ENCODE results near the gene CDK5RAP2.
"Not testable (repeated sequence)": the region's sequence is repeated elsewhere in the genome, so short reads cannot be mapped to it uniquely, and the experiment has no call there.

Gene CDK5RAP2

DNA sequence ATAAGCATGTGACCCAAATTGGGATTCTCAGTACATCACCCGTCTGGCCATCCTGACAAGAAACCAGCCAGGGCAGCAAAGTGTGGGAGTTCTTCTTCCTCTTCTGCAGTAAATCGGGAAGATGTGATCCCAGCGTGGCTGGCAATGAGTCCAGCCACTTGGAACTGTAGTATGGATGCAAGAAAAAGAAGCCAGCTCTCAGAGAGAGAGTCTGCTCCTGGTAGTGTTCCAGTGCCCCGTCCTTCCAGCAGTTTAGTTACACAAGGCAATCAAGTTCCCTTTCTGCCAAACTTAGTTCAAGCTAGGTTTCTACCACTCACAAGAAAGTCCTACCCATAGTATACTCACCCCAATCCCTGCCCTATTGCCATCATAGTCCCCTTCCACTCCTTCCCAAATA, 65.6 kb downstream of the CDK5RAP2 start:
- no peak overlapping the region for H3K27ac Mint-ChIP-seq

DNA sequence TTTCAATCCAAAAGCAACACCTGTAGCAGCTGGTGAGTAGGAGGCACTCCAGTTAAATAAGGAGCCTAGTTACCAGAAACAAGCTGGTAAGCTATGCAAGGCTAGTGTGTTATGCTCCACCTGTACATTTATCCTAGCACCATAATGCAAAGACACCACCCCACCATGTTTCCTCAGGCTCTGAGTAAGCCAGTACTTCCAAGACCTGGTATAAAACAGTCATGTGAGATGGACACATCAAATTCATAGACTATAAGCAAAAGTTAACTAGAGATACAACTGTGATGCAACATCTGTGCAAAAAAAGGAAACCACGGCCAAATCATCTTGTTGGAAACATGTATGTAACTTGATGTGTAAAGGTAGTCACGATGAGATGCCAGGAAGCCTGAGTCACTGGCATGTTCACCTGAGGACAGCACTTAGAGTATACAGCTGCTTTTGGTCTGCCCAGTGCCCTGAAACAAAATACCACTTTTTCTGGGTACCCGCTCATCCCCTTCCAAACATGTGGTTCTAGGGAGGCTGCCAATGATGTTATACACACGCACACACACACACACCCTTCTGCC, 66.1 kb downstream of the CDK5RAP2 start:
- H3K4me1 Mint-ChIP-seq, result no peaks in the 10 kb centered on the region
- TF ChIP-seq, protein P1, sequence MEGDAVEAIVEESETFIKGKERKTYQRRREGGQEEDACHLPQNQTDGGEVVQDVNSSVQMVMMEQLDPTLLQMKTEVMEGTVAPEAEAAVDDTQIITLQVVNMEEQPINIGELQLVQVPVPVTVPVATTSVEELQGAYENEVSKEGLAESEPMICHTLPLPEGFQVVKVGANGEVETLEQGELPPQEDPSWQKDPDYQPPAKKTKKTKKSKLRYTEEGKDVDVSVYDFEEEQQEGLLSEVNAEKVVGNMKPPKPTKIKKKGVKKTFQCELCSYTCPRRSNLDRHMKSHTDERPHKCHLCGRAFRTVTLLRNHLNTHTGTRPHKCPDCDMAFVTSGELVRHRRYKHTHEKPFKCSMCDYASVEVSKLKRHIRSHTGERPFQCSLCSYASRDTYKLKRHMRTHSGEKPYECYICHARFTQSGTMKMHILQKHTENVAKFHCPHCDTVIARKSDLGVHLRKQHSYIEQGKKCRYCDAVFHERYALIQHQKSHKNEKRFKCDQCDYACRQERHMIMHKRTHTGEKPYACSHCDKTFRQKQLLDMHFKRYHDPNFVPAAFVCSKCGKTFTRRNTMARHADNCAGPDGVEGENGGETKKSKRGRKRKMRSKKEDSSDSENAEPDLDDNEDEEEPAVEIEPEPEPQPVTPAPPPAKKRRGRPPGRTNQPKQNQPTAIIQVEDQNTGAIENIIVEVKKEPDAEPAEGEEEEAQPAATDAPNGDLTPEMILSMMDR (IDR thresholded peaks at IDR 0.05; ENCODE audit: unreplicated experiment in 3 of 3), result no peak
- H3K27me3 Mint-ChIP-seq (ENCODE audit: low read depth), result no peaks in the 10 kb centered on the region
- no peak overlapping the region for H3K4me3 Mint-ChIP-seq
- no peak overlapping the region for H3K27ac Mint-ChIP-seq
- peaks cover 15% of the 10 kb centered on the region for H3K9me3 Mint-ChIP-seq
- H3K36me3 Mint-ChIP-seq (ENCODE audit: low read depth), result peaks cover 89% of the 10 kb centered on the region

More for the DNA sequence above, 65.6 kb downstream of the CDK5RAP2 start:
- Mint-ChIP-seq H3K4me3 (no peak overlapping the region), H3K27me3 (ENCODE audit: low read depth) (no peaks in the 10 kb centered on the region), H3K36me3 (ENCODE audit: low read depth) (peaks cover 85% of the 10 kb centered on the region), H3K9me3 (peaks cover 13% of the 10 kb centered on the region), H3K4me1 (no peaks in the 10 kb centered on the region)
- TF ChIP-seq, protein P1 (IDR thresholded peaks at IDR 0.05; ENCODE audit: unreplicated experiment in 3 of 3), result no peak

DNA sequence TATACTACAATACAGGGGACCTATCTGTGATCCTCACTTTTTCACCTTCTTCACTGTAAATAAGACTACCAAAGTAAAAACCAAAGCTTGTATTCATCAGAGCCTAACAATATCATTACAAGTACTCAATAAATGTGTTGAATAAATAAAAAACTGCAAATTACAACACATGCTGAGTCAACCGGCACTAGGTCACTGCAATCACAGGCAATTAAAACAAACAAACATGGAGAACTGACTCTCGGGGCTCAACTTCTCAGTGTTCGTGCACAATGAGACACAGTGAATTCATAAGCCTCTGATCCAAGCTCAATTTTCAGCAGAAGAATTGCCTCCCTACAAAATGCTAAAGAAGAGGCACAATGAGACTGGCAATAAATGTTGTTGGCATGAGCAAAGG, 69.2 kb downstream of the CDK5RAP2 start:
- H3K36me3 Mint-ChIP-seq (ENCODE audit: low read depth), result peaks cover 91% of the 10 kb centered on the region
- H3K4me1 Mint-ChIP-seq, result no peaks in the 10 kb centered on the region
- H3K9me3 Mint-ChIP-seq, result peaks cover 33% of the 10 kb centered on the region
- H3K4me3 Mint-ChIP-seq, result no peak overlapping the region
- H3K27ac Mint-ChIP-seq, result no peak overlapping the region
- no peaks in the 10 kb centered on the region for H3K27me3 Mint-ChIP-seq (ENCODE audit: low read depth)
- TF ChIP-seq, protein P1 (IDR thresholded peaks at IDR 0.05; ENCODE audit: unreplicated experiment in 3 of 3), result no peak

DNA sequence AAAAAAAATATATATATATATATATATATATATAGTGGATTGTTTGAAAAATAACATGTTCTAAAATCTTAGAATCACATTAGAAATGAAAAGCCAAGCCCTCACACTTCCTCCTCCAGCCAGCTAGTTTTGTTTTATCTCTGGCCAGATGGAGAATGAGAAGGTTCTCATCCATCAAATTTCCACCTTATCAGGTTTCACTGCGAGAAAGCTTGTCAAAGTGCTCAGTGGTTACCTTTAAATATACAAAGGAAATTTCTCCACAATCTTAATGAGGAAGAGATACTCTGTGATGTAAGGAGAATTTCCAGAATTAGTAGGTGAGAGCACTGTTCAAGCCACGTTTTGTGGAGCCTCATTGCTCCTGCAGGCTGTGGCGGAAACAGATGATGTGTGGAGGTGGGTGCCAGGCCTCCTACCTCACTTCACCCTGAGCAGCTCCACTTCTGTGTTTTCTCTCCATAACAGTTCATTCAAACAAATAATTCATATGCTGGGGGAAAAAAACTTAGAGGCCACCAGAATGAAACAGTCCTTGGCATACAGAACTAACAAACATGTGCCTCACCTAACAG, 71.9 kb downstream of the CDK5RAP2 start:
- TF ChIP-seq, protein P1 (IDR thresholded peaks at IDR 0.05; ENCODE audit: unreplicated experiment in 3 of 3), result no peak
- Mint-ChIP-seq H3K27ac (no peak overlapping the region), H3K9me3 (peaks cover 33% of the 10 kb centered on the region), H3K36me3 (ENCODE audit: low read depth) (peaks cover 95% of the 10 kb centered on the region), H3K4me1 (no peaks in the 10 kb centered on the region), H3K4me3 (no peak overlapping the region), H3K27me3 (ENCODE audit: low read depth) (no peaks in the 10 kb centered on the region)

DNA sequence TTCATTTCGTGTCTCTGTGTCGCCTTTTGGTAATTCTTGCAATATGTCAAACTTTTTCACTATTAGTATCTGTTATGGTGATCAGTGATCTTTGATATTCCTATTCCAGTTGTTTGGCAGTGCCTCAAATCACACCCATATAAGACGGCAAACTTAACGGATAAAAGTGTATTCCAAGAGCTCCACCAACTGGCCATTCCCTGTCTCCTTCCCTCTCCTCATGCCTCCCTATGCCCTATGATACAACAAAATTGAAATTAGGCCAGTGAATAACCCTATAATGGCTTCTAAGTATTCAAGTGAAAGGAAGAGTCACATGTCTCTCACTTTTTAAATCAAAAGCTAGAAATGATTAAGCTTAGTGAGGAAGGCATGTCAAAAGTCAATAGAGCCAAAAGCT, 74.8 kb downstream of the CDK5RAP2 start:
- Mint-ChIP-seq H3K36me3 (ENCODE audit: low read depth) (peaks cover 97% of the 10 kb centered on the region), H3K4me3 (no peak overlapping the region), H3K27ac (no peak overlapping the region), H3K9me3 (peaks cover 25% of the 10 kb centered on the region), H3K4me1 (no peaks in the 10 kb centered on the region), H3K27me3 (ENCODE audit: low read depth) (no peaks in the 10 kb centered on the region)
- TF ChIP-seq, protein P1 (IDR thresholded peaks at IDR 0.05; ENCODE audit: unreplicated experiment in 3 of 3), result no peak

DNA sequence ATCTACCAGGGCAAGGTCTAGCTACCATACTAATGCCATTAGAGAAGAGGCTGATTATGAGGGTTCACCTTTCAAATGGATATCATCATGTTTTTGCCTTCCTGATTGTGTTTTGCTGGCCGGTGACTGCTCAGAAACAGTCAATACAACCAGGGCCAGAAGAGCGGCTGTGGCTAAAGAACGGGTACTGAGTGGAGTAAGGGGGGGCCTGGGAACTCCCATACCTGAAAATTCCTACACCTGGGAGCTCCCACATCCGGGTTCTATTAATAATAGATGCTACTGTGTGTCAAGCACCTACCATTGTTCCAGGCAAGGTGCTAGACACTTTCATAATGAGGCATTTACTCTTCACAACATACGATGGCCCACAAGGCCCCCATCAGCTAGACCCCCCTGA, 79.2 kb downstream of the CDK5RAP2 start:
- TF ChIP-seq, protein P1 (IDR thresholded peaks at IDR 0.05; ENCODE audit: unreplicated experiment in 3 of 3), result no peak
- Mint-ChIP-seq H3K4me3 (no peak overlapping the region), H3K27me3 (ENCODE audit: low read depth) (no peaks in the 10 kb centered on the region), H3K27ac (no peak overlapping the region), H3K9me3 (peaks cover 13% of the 10 kb centered on the region), H3K4me1 (no peaks in the 10 kb centered on the region), H3K36me3 (ENCODE audit: low read depth) (peaks cover 72% of the 10 kb centered on the region)

GRCh38 chr9:120497865-120498264, 82.1 kb downstream of the CDK5RAP2 start:
- not testable (repeated sequence) for H3K27ac Mint-ChIP-seq; H3K4me1 Mint-ChIP-seq; H3K27me3 Mint-ChIP-seq (ENCODE audit: low read depth); H3K4me3 Mint-ChIP-seq
- H3K36me3 Mint-ChIP-seq (ENCODE audit: low read depth), result peaks cover 58% of the 10 kb centered on the region
- peaks cover 15% of the 10 kb centered on the region for H3K9me3 Mint-ChIP-seq

DNA sequence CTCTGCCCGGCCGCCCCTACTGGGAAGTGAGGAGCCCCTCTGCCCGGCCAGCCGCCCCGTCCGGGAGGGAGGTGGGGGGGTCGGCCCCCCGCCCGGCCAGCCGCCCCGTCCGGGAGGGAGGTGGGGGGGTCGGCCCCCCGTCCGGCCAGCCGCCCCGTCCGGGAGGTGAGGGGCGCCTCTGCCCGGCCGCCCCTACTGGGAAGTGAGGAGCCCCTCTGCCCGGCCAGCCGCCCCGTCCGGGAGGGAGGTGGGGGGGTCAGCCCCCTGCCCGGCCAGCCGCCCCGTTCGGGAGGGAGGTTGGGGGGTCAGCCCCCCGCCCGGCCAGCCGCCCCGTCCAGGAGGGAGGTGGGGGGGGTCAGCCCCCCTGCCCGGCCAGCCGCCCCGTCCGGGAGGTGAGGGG, 83.5 kb downstream of the CDK5RAP2 start:
- Mint-ChIP-seq H3K36me3 (ENCODE audit: low read depth) (peaks cover 44% of the 10 kb centered on the region), H3K9me3 (peaks cover 15% of the 10 kb centered on the region)
- not testable (repeated sequence) for H3K4me3 Mint-ChIP-seq; H3K27ac Mint-ChIP-seq; H3K4me1 Mint-ChIP-seq; H3K27me3 Mint-ChIP-seq (ENCODE audit: low read depth)

Data from nephron (organoid).